ENCODE results near the gene EYA2. TPM values are rescaled to one million over a fixed set of nuclear protein-coding genes. Genes with fewer than 3 reads are reported as not detected.

EYA2 gene
- total and polyA plus RNA-seq, 2 experiments from 2014 or later: 1.4 to 2.0 TPM

DNA sequence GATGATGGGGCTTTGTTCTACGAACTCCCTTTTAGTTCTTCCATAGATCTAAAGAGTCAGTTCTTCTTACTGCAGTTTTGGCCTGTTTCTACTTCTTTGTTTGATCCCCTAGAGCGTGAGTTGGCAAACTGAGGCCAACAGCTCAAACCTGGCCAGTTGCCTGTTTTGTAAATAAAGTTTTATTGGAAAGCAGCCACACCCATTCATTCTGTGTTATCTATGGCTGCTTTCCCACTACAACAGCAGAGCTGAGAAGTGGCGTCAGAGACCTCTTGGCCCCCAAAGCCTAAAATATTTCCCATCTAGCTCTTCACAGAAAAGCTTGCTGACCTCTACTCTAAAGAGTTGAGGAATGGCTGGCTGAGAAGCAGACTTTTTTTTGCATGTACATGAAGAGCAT is 52.2 kb downstream of the EYA2 start:
- H3K4me2 ChIP-seq: no peak overlapping the region
- no peaks in the 10 kb centered on the region for H3K9me2 ChIP-seq (replicated peaks; ENCODE audit: insufficient read depth)
- no peak overlapping the region for H3K27ac ChIP-seq
- H3K4me3 ChIP-seq: no peak overlapping the region
- H3K79me2 ChIP-seq: no peaks in the 10 kb centered on the region
- TF ChIP-seq EZH2phosphoT487 (IDR thresholded peaks at IDR 0.05; ENCODE audit: low read depth, severe bottlenecking, unreplicated experiment) (no peak), EZH2 (IDR thresholded peaks at IDR 0.05; ENCODE audit: borderline replicate concordance) (no peak)
- TF ChIP-seq, protein P1, sequence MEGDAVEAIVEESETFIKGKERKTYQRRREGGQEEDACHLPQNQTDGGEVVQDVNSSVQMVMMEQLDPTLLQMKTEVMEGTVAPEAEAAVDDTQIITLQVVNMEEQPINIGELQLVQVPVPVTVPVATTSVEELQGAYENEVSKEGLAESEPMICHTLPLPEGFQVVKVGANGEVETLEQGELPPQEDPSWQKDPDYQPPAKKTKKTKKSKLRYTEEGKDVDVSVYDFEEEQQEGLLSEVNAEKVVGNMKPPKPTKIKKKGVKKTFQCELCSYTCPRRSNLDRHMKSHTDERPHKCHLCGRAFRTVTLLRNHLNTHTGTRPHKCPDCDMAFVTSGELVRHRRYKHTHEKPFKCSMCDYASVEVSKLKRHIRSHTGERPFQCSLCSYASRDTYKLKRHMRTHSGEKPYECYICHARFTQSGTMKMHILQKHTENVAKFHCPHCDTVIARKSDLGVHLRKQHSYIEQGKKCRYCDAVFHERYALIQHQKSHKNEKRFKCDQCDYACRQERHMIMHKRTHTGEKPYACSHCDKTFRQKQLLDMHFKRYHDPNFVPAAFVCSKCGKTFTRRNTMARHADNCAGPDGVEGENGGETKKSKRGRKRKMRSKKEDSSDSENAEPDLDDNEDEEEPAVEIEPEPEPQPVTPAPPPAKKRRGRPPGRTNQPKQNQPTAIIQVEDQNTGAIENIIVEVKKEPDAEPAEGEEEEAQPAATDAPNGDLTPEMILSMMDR (IDR thresholded peaks at IDR 0.05; ENCODE audit: poor library complexity): no peak
- WGBS (ENCODE audit: low lambda C conversion rate, missing lambda C conversion rate): 81% methylated on average over 3 of the region's 3 CpGs
- H3K27me3 ChIP-seq: no peaks in the 10 kb centered on the region
- H3K4me1 ChIP-seq (ENCODE audit: insufficient read depth): no peaks in the 10 kb centered on the region
- no peaks in the 10 kb centered on the region for H3K9me3 ChIP-seq (ENCODE audit: low read depth)
- no peak for DNase-seq (ENCODE audit: low spot score)
- H3K36me3 ChIP-seq (replicated peaks; ENCODE audit: insufficient read depth, low read depth): no peaks in the 10 kb centered on the region
- H2AFZ ChIP-seq: no peak overlapping the region
- H4K20me1 ChIP-seq (ENCODE audit: insufficient read depth, poor library complexity, severe bottlenecking): no peaks in the 10 kb centered on the region

DNA sequence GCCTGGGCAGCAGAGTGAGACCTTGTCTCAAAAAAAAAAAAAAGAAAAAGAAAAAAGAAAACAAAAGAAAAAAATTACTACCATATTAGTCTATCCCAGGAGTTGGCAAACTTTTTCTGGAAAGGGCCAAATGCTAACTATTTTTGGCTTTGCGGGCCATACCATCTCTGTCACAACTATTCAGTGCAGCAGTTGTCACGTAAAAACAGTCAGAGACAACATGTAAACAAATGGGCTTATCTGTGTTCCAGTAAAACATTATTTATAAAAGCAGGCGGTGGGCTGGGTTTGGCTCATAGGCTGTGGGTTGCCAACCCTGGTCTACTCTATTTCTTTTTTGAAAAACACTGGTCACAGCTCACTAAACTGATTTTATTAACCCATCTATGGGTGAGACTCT is 53.4 kb downstream of the EYA2 start:
- 62% methylated on average over 3 of the region's 3 CpGs for WGBS (ENCODE audit: low lambda C conversion rate, missing lambda C conversion rate)
- no peak overlapping the region for H3K27ac ChIP-seq
- DNase-seq (ENCODE audit: low spot score): no peak
- H3K4me2 ChIP-seq: no peak overlapping the region
- H3K79me2 ChIP-seq: no peaks in the 10 kb centered on the region
- no peaks in the 10 kb centered on the region for H3K4me1 ChIP-seq (ENCODE audit: insufficient read depth)
- TF ChIP-seq EZH2phosphoT487 (IDR thresholded peaks at IDR 0.05; ENCODE audit: low read depth, severe bottlenecking, unreplicated experiment): no peak
- no peaks in the 10 kb centered on the region for H3K9me3 ChIP-seq (ENCODE audit: low read depth)
- no peaks in the 10 kb centered on the region for H3K27me3 ChIP-seq
- no peak overlapping the region for H2AFZ ChIP-seq
- no peaks in the 10 kb centered on the region for H3K36me3 ChIP-seq (replicated peaks; ENCODE audit: insufficient read depth, low read depth)
- no peaks in the 10 kb centered on the region for H4K20me1 ChIP-seq (ENCODE audit: insufficient read depth, poor library complexity, severe bottlenecking)
- no peak overlapping the region for H3K4me3 ChIP-seq
- no peaks in the 10 kb centered on the region for H3K9me2 ChIP-seq (replicated peaks; ENCODE audit: insufficient read depth)

DNA sequence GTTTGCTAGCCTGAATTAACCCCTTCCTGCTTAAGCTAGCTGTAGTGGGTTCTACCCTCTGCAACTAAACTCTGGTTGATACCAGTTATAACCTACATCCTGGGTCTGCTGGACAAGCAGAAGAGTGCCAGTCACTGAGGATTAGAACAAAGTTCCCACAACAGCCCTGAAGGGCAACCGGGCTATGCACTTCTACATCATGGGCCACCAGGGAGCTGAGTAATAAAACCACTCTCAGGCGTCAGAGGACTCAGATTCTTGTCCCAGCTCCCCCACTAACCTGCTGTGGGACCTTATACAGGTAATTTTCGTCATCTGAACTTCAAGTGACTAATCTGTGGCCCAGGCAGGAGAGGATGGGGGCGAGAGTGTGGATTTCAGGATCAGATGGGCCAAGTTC is 56.8 kb downstream of the EYA2 start:
- H3K79me2 ChIP-seq: no peaks in the 10 kb centered on the region
- no peak overlapping the region for H3K4me2 ChIP-seq
- no peak overlapping the region for H2AFZ ChIP-seq
- H3K27me3 ChIP-seq: no peaks in the 10 kb centered on the region
- H3K4me3 ChIP-seq: no peak overlapping the region
- no peaks in the 10 kb centered on the region for H3K9me2 ChIP-seq (replicated peaks; ENCODE audit: insufficient read depth)
- H3K4me1 ChIP-seq (ENCODE audit: insufficient read depth): no peaks in the 10 kb centered on the region
- no peak for TF ChIP-seq EZH2phosphoT487 (IDR thresholded peaks at IDR 0.05; ENCODE audit: low read depth, severe bottlenecking, unreplicated experiment)
- no peak for TF ChIP-seq EZH2 (IDR thresholded peaks at IDR 0.05; ENCODE audit: borderline replicate concordance)
- TF ChIP-seq, protein P1 (IDR thresholded peaks at IDR 0.05; ENCODE audit: poor library complexity): no peak
- WGBS (ENCODE audit: low lambda C conversion rate, missing lambda C conversion rate): 41% methylated on average over 4 of the region's 4 CpGs
- H4K20me1 ChIP-seq (ENCODE audit: insufficient read depth, poor library complexity, severe bottlenecking): no peaks in the 10 kb centered on the region
- no peak for DNase-seq (ENCODE audit: low spot score)
- no peaks in the 10 kb centered on the region for H3K9me3 ChIP-seq (ENCODE audit: low read depth)
- no peak overlapping the region for H3K27ac ChIP-seq
- H3K36me3 ChIP-seq (replicated peaks; ENCODE audit: insufficient read depth, low read depth): no peaks in the 10 kb centered on the region

DNA sequence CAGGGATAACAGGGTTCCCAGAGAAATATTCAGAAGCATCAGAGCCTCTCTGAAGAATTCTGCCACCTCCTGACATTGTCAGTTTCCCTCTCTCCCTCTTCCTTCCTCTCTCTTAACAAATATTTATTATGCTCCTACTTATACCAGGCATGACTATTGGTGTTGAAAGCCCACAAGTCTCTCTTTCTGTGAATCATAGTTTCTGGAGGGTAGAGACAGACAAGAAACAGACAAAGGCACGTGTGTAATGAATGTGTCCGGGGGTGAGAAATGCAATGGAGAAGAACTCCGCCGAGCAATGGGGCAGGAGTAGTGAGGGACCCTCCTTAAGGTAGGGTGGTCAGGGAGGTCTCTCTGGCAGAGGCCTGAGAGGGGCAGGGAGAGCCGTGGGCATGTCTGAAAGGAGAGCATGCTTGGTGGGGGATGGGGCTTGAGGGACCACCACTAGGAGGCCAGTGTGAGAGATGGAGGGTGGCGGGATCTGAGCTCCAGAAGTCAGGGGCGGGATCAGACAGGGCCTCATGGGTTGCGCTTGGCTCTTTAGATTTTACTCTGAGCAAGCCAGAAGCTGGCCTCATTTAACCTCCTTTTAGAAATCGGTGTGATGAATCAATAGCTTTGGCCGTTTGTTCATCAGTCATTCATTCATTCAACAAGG is 57.3 kb downstream of the EYA2 start:
- Histone ChIP-seq H3K4me1 (ENCODE audit: insufficient read depth) (no peaks in the 10 kb centered on the region), H3K27ac (no peak overlapping the region), H4K20me1 (ENCODE audit: insufficient read depth, poor library complexity, severe bottlenecking) (no peaks in the 10 kb centered on the region), H3K4me2 (no peak overlapping the region), H3K9me3 (ENCODE audit: low read depth) (no peaks in the 10 kb centered on the region), H3K9me2 (replicated peaks; ENCODE audit: insufficient read depth) (no peaks in the 10 kb centered on the region), H3K4me3 (no peak overlapping the region), H3K36me3 (replicated peaks; ENCODE audit: insufficient read depth, low read depth) (no peaks in the 10 kb centered on the region), H2AFZ (no peak overlapping the region), H3K79me2 (no peaks in the 10 kb centered on the region), H3K27me3 (no peaks in the 10 kb centered on the region)
- TF ChIP-seq EZH2 (IDR thresholded peaks at IDR 0.05; ENCODE audit: borderline replicate concordance) (no peak), EZH2phosphoT487 (IDR thresholded peaks at IDR 0.05; ENCODE audit: low read depth, severe bottlenecking, unreplicated experiment) (no peak)
- TF ChIP-seq, protein P1 (IDR thresholded peaks at IDR 0.05; ENCODE audit: poor library complexity): no peak
- 77% methylated on average over 10 of the region's 10 CpGs for WGBS (ENCODE audit: low lambda C conversion rate, missing lambda C conversion rate)
- DNase-seq (ENCODE audit: low spot score): no peak

Data from hepatocyte (in vitro differentiated cells).